GM19397 (cell line): ENCODE measurements around the gene GAS5.
A peak's percentile ranks its signal among the peaks of the same experiment; 100 is the strongest.
"Not testable (repeated sequence)": the region's sequence is repeated elsewhere in the genome, so short reads cannot be mapped to it uniquely, and the experiment has no call there.

Experiments
- ATAC-seq: cut with Tn5 transposase; IDR thresholded peaks from one replicate; pipeline ENCODE4 v1.9.1; 2021; ENCODE audit warnings: mild to moderate bottlenecking, moderate library complexity; ENCODE audit not compliant: unreplicated experiment

Gene GAS5

GRCh38 chr1:173870252-173871075, 2.7 kb upstream of the GAS5 start:
- no peak for ATAC-seq

GRCh38 chr1:173869021-173869359, 1.2 kb upstream of the GAS5 start:
- ATAC-seq = no peak

- peak; percentile 62 for ATAC-seq
Measured at GRCh38 chr1:173868266-173869020, 654 bp upstream of the GAS5 start, which contains the start of gene ZBTB37. Gene ZBTB37 (plus strand): TSS chr1:173868380. CDS start chr1:173870226, 1,846 bp downstream.

GRCh38 chr1:173867141-173867752, 542 bp downstream of the GAS5 start:
- no peak for ATAC-seq

GRCh38 chr1:173866413-173867115, 1.2 kb downstream of the GAS5 start:
- ATAC-seq = no peak

GRCh38 chr1:173865468-173866164, 2.2 kb downstream of the GAS5 start:
- no peak for ATAC-seq

GRCh38 chr1:173864179-173864867, 3.5 kb downstream of the GAS5 start:
- no peak for ATAC-seq

- ATAC-seq = no peak
Measured at GRCh38 chr1:173863224-173864161, 4.3 kb downstream of the GAS5 start.

GRCh38 chr1:173862769-173863223, 5.0 kb downstream of the GAS5 start:
- ATAC-seq = no peak

GRCh38 chr1:173862146-173862768, 5.5 kb downstream of the GAS5 start:
- ATAC-seq = not testable (repeated sequence)

GRCh38 chr1:173861731-173862145, 6.1 kb downstream of the GAS5 start:
- no peak for ATAC-seq

GRCh38 chr1:173860065-173860464, 7.7 kb downstream of the GAS5 start:
- no peak for ATAC-seq

- not testable (repeated sequence) for ATAC-seq
Measured at GRCh38 chr1:173859547-173859946, 8.2 kb downstream of the GAS5 start.

- no peak for ATAC-seq
Measured at GRCh38 chr1:173857363-173857917, 10.3 kb downstream of the GAS5 start.

- no peak for ATAC-seq
Measured at GRCh38 chr1:173856903-173857302, 10.9 kb downstream of the GAS5 start.

GRCh38 chr1:173856014-173856413, 11.8 kb downstream of the GAS5 start:
- ATAC-seq = no peak

GRCh38 chr1:173853074-173853473, 14.7 kb downstream of the GAS5 start:
- no peak for ATAC-seq

- no peak for ATAC-seq
Measured at GRCh38 chr1:173852105-173852504, 15.7 kb downstream of the GAS5 start.
